ENCODE measurements around the gene ATP10D.

GRCh38 chr4:47483745-47484144 lies 1.3 kb upstream of the ATP10D start:
- TF ChIP-seq FOXK2 (IDR thresholded peaks at IDR 0.05) (no peak), SP1 (IDR thresholded peaks at IDR 0.05) (no peak)
